Measurements from ENCODE around the gene CORO1C.
"Not testable (repeated sequence)": the region's sequence is repeated elsewhere in the genome, so short reads cannot be mapped to it uniquely, and the experiment has no call there.

The CORO1C gene

GRCh38 chr12:108676707-108677106 is 54.6 kb downstream of the CORO1C start:
- no peak for DNase-seq (ENCODE audit: low read depth, low spot score)

GRCh38 chr12:108675792-108676191 is 55.5 kb downstream of the CORO1C start:
- no peak for DNase-seq (ENCODE audit: low read depth, low spot score)

GRCh38 chr12:108672054-108672453 is 59.3 kb downstream of the CORO1C start:
- DNase-seq (ENCODE audit: low read depth, low spot score): no peak

- DNase-seq (ENCODE audit: low read depth, low spot score): no peak
Measured at GRCh38 chr12:108671110-108671509, 60.2 kb downstream of the CORO1C start.

GRCh38 chr12:108670066-108670631 is 61.2 kb downstream of the CORO1C start:
- no peak for DNase-seq (ENCODE audit: low read depth, low spot score)

GRCh38 chr12:108668542-108668941 is 62.8 kb downstream of the CORO1C start:
- DNase-seq (ENCODE audit: low read depth, low spot score): no peak

GRCh38 chr12:108668063-108668462 is 63.3 kb downstream of the CORO1C start:
- no peak for DNase-seq (ENCODE audit: low read depth, low spot score)

GRCh38 chr12:108667349-108667748 is 64.0 kb downstream of the CORO1C start:
- no peak for DNase-seq (ENCODE audit: low read depth, low spot score)

GRCh38 chr12:108666401-108666881 is 64.9 kb downstream of the CORO1C start:
- no peak for DNase-seq (ENCODE audit: low read depth, low spot score)

- DNase-seq (ENCODE audit: low read depth, low spot score): no peak
Measured at GRCh38 chr12:108665608-108666202, 65.6 kb downstream of the CORO1C start.

GRCh38 chr12:108664338-108665258 is 66.7 kb downstream of the CORO1C start:
- DNase-seq (ENCODE audit: low read depth, low spot score): peak; percentile 89

GRCh38 chr12:108663324-108664015 is 67.8 kb downstream of the CORO1C start:
- DNase-seq (ENCODE audit: low read depth, low spot score): no peak

- DNase-seq (ENCODE audit: low read depth, low spot score): not testable (repeated sequence)
Measured at GRCh38 chr12:108658115-108658514, 73.2 kb downstream of the CORO1C start.

- DNase-seq (ENCODE audit: low read depth, low spot score): no peak
Measured at GRCh38 chr12:108657130-108657745, 74.1 kb downstream of the CORO1C start.

GRCh38 chr12:108656247-108656646 is 75.1 kb downstream of the CORO1C start:
- DNase-seq (ENCODE audit: low read depth, low spot score): not testable (repeated sequence)

GRCh38 chr12:108655812-108656175 is 75.5 kb downstream of the CORO1C start:
- DNase-seq (ENCODE audit: low read depth, low spot score): not testable (repeated sequence)

GRCh38 chr12:108654622-108655021 is 76.7 kb downstream of the CORO1C start:
- DNase-seq (ENCODE audit: low read depth, low spot score): not testable (repeated sequence)

- no peak for DNase-seq (ENCODE audit: low read depth, low spot score)
Measured at GRCh38 chr12:108653922-108654321, 77.4 kb downstream of the CORO1C start.

- DNase-seq (ENCODE audit: low read depth, low spot score): no peak
Measured at GRCh38 chr12:108653082-108653516, 78.2 kb downstream of the CORO1C start.

GRCh38 chr12:108650083-108650482 is 81.2 kb downstream of the CORO1C start:
- no peak for DNase-seq (ENCODE audit: low read depth, low spot score)

GRCh38 chr12:108649669-108650068 is 81.6 kb downstream of the CORO1C start:
- DNase-seq (ENCODE audit: low read depth, low spot score): no peak

Measured in brain pericyte (primary cell).